Activated CD4-positive, alpha-beta T cell treated with anti-CD3 and anti-CD28 coated beads for 1 hour (primary cell): ENCODE results near the gene PLXDC2.
"Not testable (repeated sequence)": the region's sequence is repeated elsewhere in the genome, so short reads cannot be mapped to it uniquely, and the experiment has no call there.

ENCODE experiments used
- DNase-seq: peaks from one replicate; pipeline ENCODE4 v3.0.0-alpha.2; 2020

Gene PLXDC2

GRCh38 chr10:19986591-19986990 is 170.4 kb downstream of the PLXDC2 start:
- no peak for DNase-seq

GRCh38 chr10:19987931-19988330 is 171.7 kb downstream of the PLXDC2 start:
- DNase-seq: no peak

DNA sequence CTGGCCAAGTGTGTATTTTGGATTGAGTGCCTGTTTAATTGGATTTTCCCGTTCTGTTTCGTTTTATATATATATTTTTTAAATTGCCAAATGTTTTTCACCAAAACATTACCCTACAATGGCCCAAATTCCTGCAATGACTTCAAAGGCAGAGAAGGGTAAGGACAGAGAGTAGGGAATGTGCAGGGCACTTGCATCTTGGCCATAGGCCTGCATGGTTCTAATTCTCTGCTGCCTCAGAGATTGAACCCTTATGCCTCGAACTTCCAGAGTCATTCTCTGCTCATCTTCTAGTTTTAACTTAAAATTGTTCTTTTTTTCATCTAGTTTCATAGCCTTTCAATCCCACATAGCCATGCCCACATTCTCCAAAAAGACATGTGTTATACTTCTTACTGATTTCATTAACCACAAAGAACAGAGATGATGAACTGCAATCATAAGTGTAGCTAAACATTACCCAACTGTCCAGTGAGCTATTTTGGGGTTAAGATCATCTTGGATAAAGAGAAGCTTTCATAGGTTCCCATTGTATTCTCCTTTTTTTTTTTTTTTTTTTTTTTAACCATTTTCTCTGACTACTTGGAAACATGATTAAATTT is 177.6 kb downstream of the PLXDC2 start:
- no peak for DNase-seq

GRCh38 chr10:19998482-19998881 is 182.2 kb downstream of the PLXDC2 start:
- no peak for DNase-seq

- no peak for DNase-seq
These were observed 183.2 kb downstream of the PLXDC2 start for GRCh38 chr10:19999431-19999830.

- DNase-seq: not testable (repeated sequence)
These were observed 185.8 kb downstream of the PLXDC2 start for GRCh38 chr10:20002026-20002425.

- no peak for DNase-seq
These were observed 186.4 kb downstream of the PLXDC2 start for GRCh38 chr10:20002657-20003056.

DNA sequence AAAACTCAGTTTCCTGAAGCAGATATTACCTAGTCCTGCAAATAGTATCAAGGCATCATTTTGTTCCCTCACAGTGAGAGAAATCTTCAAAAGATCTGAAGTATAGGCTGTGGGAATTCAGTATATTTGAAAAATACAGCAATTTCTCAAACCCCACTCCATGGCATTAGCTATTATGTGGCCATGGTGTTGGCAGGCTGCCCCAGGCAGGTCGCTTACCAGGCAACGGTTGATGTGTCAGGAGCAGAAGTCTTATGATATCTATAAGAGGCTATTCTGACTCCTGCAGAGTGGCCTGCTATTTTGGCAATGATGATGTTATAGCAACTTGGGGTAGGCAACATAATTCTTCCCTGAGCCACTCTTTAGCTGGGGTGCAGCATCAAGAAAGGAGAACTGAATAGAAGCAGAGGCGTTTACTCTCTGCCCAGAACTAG is 187.9 kb downstream of the PLXDC2 start:
- no peak for DNase-seq

GRCh38 chr10:20005638-20006037 is 189.4 kb downstream of the PLXDC2 start:
- no peak for DNase-seq

DNA sequence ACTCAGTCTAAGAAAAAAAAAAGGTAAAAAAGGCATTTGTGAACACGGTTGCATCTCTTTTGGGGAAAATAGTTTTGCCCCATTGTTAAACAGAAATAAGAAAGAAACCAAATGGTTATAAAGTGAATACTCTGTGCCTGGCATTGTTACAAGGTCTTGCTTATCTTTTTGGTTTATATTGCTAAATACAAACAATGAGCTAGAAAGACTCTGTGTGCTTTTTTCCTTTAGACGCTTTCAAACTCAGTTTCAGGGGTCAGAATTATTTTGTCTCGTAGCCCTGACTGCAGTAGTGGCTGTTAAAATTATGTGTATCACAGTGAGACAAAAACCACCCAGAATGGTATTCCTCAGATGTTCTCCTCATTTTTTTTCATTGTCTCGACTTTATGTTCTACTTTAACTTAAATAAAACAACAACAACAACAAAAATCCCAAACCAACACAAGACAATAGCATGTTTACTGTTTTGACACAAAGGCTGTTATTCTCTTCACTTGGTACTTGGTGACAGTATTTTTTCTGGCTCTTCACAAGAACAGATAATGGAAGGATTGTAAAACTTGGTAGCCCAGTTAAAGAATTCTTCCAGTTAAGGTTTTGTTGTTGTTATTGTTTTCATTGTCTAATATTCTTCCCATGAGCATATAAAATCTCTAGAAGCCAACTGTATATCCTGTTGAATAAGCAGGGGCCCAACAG is 190.1 kb downstream of the PLXDC2 start:
- no peak for DNase-seq

- no peak for DNase-seq
These were observed 191.2 kb downstream of the PLXDC2 start for GRCh38 chr10:20007426-20007825.

GRCh38 chr10:20013991-20014750 is 197.9 kb downstream of the PLXDC2 start:
- DNase-seq: no peak

GRCh38 chr10:20017961-20018360 is 201.7 kb downstream of the PLXDC2 start:
- no peak for DNase-seq

GRCh38 chr10:20020677-20021076 is 204.4 kb downstream of the PLXDC2 start:
- no peak for DNase-seq

GRCh38 chr10:20029523-20029922 is 213.3 kb downstream of the PLXDC2 start:
- DNase-seq: no peak

DNA sequence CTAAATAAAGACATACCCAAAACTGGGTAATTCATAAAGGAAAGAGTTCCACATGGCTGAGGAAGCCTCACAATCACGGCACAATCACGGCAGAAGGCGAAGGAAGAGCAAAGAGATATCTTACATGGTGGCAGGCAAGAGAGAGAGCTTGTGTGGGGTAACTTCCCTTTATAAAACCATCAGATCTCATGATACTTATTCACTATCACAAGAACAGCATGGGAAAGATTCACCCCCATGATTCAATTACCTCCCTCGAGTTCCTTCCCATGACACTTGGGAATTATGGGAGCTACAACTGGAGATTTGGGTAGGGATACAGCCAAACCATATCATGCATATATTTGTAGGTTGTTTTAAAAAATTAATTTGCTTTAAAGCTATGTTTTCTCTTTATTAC is 217.2 kb downstream of the PLXDC2 start:
- no peak for DNase-seq

DNA sequence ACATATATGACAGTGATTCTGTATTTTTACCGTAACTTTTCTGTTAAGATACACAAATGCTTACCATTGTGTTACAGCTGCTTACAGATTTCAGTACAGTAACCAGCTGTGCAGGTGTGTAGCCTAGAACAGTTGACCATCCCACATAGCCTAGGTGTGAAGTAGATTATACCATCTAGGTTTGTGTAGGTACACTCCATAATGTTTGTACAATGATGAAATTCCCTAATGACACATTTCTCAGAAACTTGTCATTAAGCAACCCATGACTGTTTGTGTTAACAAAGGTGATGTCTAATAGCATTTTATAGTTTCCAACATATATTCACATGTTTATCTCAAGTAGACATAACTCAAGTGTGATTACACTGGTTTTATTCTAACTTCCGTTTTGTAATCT is 218.5 kb downstream of the PLXDC2 start:
- no peak for DNase-seq

- no peak for DNase-seq
These were observed 223.8 kb downstream of the PLXDC2 start for GRCh38 chr10:20040012-20040411.

GRCh38 chr10:20041931-20042330 is 225.7 kb downstream of the PLXDC2 start:
- no peak for DNase-seq

DNA sequence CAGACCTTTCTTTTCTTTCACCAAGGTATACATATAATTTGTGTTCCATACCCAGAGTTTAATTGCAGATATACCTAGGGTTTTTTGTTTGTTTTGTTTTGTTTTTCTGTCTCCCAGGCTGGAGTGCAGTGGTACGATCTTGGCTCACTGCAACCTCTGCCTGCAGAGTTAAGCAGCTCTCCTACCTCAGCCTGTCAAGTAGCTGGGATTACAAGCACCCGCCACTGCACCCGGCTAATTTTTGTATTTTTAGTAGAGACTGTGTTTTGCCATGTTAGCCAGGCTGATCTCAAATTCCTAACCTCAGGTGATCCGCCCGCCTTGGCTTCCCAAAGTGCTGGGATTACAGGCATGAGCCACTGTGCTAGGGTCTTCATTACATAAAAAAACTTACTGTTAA is 228.9 kb downstream of the PLXDC2 start:
- not testable (repeated sequence) for DNase-seq

- no peak for DNase-seq
These were observed 231.9 kb downstream of the PLXDC2 start for GRCh38 chr10:20048161-20048560.

- no peak for DNase-seq
These were observed 241.9 kb downstream of the PLXDC2 start for GRCh38 chr10:20058135-20058534.

GRCh38 chr10:20059084-20059835 is 243.0 kb downstream of the PLXDC2 start:
- DNase-seq: no peak
